ENCODE data around the gene CXCL11. TPM values are rescaled to one million over a fixed set of nuclear protein-coding genes. Genes with fewer than 3 reads are reported as not detected.

Gene CXCL11
- polyA plus RNA-seq, 1 donor from 2014 or later, result 0.33 TPM

DNA sequence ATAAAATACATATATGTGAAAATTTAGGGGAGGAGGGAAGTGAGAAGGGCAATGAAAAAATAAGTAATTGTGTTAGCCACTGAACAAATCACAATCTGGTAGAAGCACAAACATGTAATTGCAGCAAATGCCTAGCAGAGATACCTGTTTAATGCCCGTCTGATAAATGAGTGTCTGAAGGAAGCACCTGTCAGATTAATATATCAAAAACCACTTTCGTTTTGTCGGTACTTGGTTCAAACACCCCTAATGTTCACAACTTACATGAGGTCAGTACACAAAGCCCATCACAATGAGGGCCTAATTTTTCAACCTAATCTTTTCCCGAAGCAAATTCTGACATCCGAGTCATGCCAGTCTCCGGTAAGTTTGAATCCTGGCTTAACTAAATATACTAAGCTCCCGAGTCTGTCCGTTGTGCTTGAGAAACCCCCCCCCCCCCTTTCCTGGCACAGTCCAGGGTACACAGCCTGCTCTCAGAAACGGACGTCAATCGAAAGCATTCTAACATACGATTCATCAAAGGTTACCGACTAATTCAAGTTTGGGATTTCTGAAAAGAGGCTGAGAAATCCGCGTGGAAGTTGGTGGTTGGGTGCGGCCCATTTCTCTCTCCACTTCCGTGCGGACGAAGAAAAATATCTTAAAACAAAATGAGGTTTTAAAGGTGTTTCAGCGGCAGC is 45.9 kb downstream of the CXCL11 start:
- Histone ChIP-seq H2AFZ (ENCODE audit: low read depth, low read length) (peak overlapping the region; percentile 83), H3K4me2 (ENCODE audit: low read length) (peak overlapping the region; percentile 81), H3K27ac (ENCODE audit: low read length) (no peak overlapping the region)

DNA sequence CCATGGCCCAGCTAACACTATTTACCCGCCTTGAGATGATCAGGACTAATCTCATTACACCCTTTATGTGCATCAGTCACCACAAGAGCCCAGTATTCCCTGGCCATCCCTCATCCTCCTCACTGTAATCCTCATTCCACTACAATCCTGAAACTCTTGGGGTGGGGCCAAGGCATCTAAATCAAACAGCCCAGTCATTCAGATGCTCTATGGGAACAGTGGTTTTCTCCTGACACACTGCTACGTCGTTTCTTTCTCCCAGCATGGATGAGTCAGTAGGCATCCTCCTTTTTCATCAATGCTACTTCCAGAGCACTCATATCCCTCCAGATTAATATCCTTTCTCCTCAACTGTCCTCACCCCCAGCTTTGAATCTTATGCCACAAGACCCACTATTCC is 50.8 kb downstream of the CXCL11 start:
- Histone ChIP-seq H3K4me3 (ENCODE audit: low read length) (no peak overlapping the region), H3K79me2 (replicated peaks; ENCODE audit: insufficient read depth, low read length) (peaks cover 38% of the 10 kb centered on the region), H3K9me3 (ENCODE audit: low read length) (no peaks in the 10 kb centered on the region), H2AFZ (ENCODE audit: low read depth, low read length) (no peak overlapping the region), H4K20me1 (ENCODE audit: insufficient read depth) (no peaks in the 10 kb centered on the region), H3K27me3 (ENCODE audit: insufficient read depth, low read depth, low read length) (no peaks in the 10 kb centered on the region), H3K4me2 (ENCODE audit: low read length) (no peak overlapping the region), H3K36me3 (ENCODE audit: insufficient read depth, low read length) (no peaks in the 10 kb centered on the region), H3K9ac (ENCODE audit: low read length) (no peak overlapping the region), H3K9me2 (ENCODE audit: insufficient read depth, low read length) (no peaks in the 10 kb centered on the region), H3K27ac (ENCODE audit: low read length) (no peak overlapping the region), H3F3A (ENCODE audit: insufficient read depth, low read length, poor library complexity, severe bottlenecking) (no peaks in the 10 kb centered on the region)
- no peak for TF ChIP-seq POLR2AphosphoS5 (IDR thresholded peaks at IDR 0.05)
- TF ChIP-seq EP300 (conservative IDR thresholded peaks at IDR 0.05; ENCODE audit: poor library complexity, severe bottlenecking), result no peak
- no peak for TF ChIP-seq TAF1 (IDR thresholded peaks at IDR 0.05; ENCODE audit: low read depth)
- TF ChIP-seq EZH2 (IDR thresholded peaks at IDR 0.05; ENCODE audit: borderline replicate concordance, insufficient read depth, low read length, poor library complexity, severe bottlenecking), result no peak
- no peak for TF ChIP-seq RAD21 (conservative IDR thresholded peaks at IDR 0.05)
- TF ChIP-seq, protein P1, sequence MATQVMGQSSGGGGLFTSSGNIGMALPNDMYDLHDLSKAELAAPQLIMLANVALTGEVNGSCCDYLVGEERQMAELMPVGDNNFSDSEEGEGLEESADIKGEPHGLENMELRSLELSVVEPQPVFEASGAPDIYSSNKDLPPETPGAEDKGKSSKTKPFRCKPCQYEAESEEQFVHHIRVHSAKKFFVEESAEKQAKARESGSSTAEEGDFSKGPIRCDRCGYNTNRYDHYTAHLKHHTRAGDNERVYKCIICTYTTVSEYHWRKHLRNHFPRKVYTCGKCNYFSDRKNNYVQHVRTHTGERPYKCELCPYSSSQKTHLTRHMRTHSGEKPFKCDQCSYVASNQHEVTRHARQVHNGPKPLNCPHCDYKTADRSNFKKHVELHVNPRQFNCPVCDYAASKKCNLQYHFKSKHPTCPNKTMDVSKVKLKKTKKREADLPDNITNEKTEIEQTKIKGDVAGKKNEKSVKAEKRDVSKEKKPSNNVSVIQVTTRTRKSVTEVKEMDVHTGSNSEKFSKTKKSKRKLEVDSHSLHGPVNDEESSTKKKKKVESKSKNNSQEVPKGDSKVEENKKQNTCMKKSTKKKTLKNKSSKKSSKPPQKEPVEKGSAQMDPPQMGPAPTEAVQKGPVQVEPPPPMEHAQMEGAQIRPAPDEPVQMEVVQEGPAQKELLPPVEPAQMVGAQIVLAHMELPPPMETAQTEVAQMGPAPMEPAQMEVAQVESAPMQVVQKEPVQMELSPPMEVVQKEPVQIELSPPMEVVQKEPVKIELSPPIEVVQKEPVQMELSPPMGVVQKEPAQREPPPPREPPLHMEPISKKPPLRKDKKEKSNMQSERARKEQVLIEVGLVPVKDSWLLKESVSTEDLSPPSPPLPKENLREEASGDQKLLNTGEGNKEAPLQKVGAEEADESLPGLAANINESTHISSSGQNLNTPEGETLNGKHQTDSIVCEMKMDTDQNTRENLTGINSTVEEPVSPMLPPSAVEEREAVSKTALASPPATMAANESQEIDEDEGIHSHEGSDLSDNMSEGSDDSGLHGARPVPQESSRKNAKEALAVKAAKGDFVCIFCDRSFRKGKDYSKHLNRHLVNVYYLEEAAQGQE (IDR thresholded peaks at IDR 0.05; ENCODE audit: borderline replicate concordance), result no peak
- no peak for TF ChIP-seq SMC3 (conservative IDR thresholded peaks at IDR 0.05; ENCODE audit: poor library complexity)
- TF ChIP-seq MXI1 (conservative IDR thresholded peaks at IDR 0.05; ENCODE audit: poor library complexity, severe bottlenecking), result no peak
- TF ChIP-seq, protein P2, sequence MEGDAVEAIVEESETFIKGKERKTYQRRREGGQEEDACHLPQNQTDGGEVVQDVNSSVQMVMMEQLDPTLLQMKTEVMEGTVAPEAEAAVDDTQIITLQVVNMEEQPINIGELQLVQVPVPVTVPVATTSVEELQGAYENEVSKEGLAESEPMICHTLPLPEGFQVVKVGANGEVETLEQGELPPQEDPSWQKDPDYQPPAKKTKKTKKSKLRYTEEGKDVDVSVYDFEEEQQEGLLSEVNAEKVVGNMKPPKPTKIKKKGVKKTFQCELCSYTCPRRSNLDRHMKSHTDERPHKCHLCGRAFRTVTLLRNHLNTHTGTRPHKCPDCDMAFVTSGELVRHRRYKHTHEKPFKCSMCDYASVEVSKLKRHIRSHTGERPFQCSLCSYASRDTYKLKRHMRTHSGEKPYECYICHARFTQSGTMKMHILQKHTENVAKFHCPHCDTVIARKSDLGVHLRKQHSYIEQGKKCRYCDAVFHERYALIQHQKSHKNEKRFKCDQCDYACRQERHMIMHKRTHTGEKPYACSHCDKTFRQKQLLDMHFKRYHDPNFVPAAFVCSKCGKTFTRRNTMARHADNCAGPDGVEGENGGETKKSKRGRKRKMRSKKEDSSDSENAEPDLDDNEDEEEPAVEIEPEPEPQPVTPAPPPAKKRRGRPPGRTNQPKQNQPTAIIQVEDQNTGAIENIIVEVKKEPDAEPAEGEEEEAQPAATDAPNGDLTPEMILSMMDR (IDR thresholded peaks at IDR 0.05; ENCODE audit: poor library complexity, severe bottlenecking), result no peak

More for the DNA sequence above, 45.9 kb downstream of the CXCL11 start:
- H3K27me3 ChIP-seq (ENCODE audit: insufficient read depth, low read depth, low read length), result no peaks in the 10 kb centered on the region
- H3K79me2 ChIP-seq (replicated peaks; ENCODE audit: insufficient read depth, low read length), result peaks cover 45% of the 10 kb centered on the region
- H3F3A ChIP-seq (ENCODE audit: insufficient read depth, low read length, poor library complexity, severe bottlenecking), result no peaks in the 10 kb centered on the region
- H3K4me3 ChIP-seq (ENCODE audit: low read length), result peak overlapping the region; percentile 95
- H3K9ac ChIP-seq (ENCODE audit: low read length), result peak overlapping the region; percentile 68
- H3K36me3 ChIP-seq (ENCODE audit: insufficient read depth, low read length), result no peaks in the 10 kb centered on the region
- no peaks in the 10 kb centered on the region for H3K9me3 ChIP-seq (ENCODE audit: low read length)
- H4K20me1 ChIP-seq (ENCODE audit: insufficient read depth), result no peaks in the 10 kb centered on the region
- TF ChIP-seq TAF1 (IDR thresholded peaks at IDR 0.05; ENCODE audit: low read depth) (no peak), EZH2 (IDR thresholded peaks at IDR 0.05; ENCODE audit: borderline replicate concordance, insufficient read depth, low read length, poor library complexity, severe bottlenecking) (no peak), RAD21 (conservative IDR thresholded peaks at IDR 0.05) (no peak), EP300 (conservative IDR thresholded peaks at IDR 0.05; ENCODE audit: poor library complexity, severe bottlenecking) (no peak), SMC3 (conservative IDR thresholded peaks at IDR 0.05; ENCODE audit: poor library complexity) (no peak), MXI1 (conservative IDR thresholded peaks at IDR 0.05; ENCODE audit: poor library complexity, severe bottlenecking) (no peak), POLR2AphosphoS5 (IDR thresholded peaks at IDR 0.05) (no peak)
- TF ChIP-seq, protein P1 (IDR thresholded peaks at IDR 0.05; ENCODE audit: borderline replicate concordance), result no peak
- TF ChIP-seq, protein P2 (IDR thresholded peaks at IDR 0.05; ENCODE audit: poor library complexity, severe bottlenecking), result no peak
- no peaks in the 10 kb centered on the region for H3K9me2 ChIP-seq (ENCODE audit: insufficient read depth, low read length)
